Measurements from ENCODE around the gene PET100. TPM values are rescaled to one million over a fixed set of nuclear protein-coding genes. Genes with fewer than 3 reads are reported as not detected.

The PET100 gene
- total RNA-seq, 6 experiments from 2014 or later, result 82.1 to 138 (median 110) TPM

- DNase-seq, result no peak
- Mint-ChIP-seq H3K4me3 (no peak overlapping the region), H3K4me1 (ENCODE audit: low read depth) (0 out of 2 replicates have a peak, but pooled peaks cover 5% of the 10 kb centered on the region), H3K27ac (no peak overlapping the region), H3K9me3 (no peaks in the 10 kb centered on the region), H3K27me3 (ENCODE audit: insufficient read depth) (peaks cover 31% of the 10 kb centered on the region), H3K36me3 (ENCODE audit: low read depth) (no peaks in the 10 kb centered on the region)
- TF ChIP-seq CTCF (IDR thresholded peaks at IDR 0.05), result no peak
Observed at GRCh38 chr19:7661744-7662538, 32.3 kb downstream of the PET100 start.

DNA sequence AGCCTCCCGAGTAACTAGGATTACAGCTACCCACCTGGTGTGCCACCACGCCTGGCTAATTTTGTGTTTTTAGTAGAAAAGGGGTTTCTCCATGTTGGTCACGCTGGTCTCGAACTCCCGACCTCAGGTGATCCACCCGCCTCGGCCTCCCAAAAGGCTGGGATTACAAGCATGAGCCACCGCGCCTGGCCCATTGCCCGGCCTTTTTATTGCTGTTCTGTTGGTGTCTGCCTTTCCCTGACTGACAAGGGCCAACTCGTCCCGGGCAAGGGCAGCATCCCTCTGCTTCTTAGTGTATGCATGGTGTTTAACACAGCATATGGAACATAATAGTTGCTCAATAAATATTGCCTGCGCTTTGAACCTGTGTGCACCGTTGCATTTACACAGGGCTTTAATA is 33.1 kb downstream of the PET100 start:
- no peaks in the 10 kb centered on the region for H3K9me3 Mint-ChIP-seq
- H3K4me1 Mint-ChIP-seq (ENCODE audit: low read depth), result 0 out of 2 replicates have a peak, but pooled peaks cover 5% of the 10 kb centered on the region
- no peaks in the 10 kb centered on the region for H3K36me3 Mint-ChIP-seq (ENCODE audit: low read depth)
- no peak overlapping the region for H3K27ac Mint-ChIP-seq
- TF ChIP-seq CTCF (IDR thresholded peaks at IDR 0.05), result no peak
- no peak overlapping the region for H3K4me3 Mint-ChIP-seq
- H3K27me3 Mint-ChIP-seq (ENCODE audit: insufficient read depth), result peaks cover 25% of the 10 kb centered on the region
- DNase-seq, result no peak

DNA sequence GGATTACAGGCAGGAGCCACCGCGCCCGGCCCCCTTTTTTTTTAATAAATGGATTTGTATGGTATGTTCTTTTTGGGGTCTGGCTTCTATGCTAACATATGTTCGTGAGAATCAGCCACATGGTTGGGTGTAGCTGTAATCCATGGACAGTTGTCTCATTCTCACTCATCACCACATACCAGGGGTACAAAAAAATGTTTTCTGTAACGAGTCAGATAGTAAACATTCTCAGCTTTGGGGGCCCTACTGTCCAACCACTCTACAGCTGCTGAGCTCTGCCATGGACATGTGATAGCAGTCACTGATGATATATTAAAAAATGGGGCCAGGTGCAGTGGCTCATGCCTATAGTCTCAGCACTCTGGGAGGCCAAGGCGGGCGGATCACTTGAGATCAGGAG is 34.1 kb downstream of the PET100 start:
- Mint-ChIP-seq H3K27me3 (ENCODE audit: insufficient read depth) (peaks cover 25% of the 10 kb centered on the region), H3K27ac (no peak overlapping the region), H3K4me1 (ENCODE audit: low read depth) (0 out of 2 replicates have a peak, but pooled peaks cover 5% of the 10 kb centered on the region), H3K36me3 (ENCODE audit: low read depth) (no peaks in the 10 kb centered on the region), H3K4me3 (no peak overlapping the region), H3K9me3 (no peaks in the 10 kb centered on the region)
- no peak for TF ChIP-seq CTCF (IDR thresholded peaks at IDR 0.05)
- no peak for DNase-seq

- no peak for TF ChIP-seq CTCF (IDR thresholded peaks at IDR 0.05)
- H3K4me1 Mint-ChIP-seq (ENCODE audit: low read depth), result 0 out of 2 replicates have a peak, but pooled peaks cover 5% of the 10 kb centered on the region
- peaks cover 30% of the 10 kb centered on the region for H3K27me3 Mint-ChIP-seq (ENCODE audit: insufficient read depth)
- H3K4me3 Mint-ChIP-seq, result no peak overlapping the region
- H3K27ac Mint-ChIP-seq, result no peak overlapping the region
- H3K36me3 Mint-ChIP-seq (ENCODE audit: low read depth), result no peaks in the 10 kb centered on the region
- DNase-seq, result peak; percentile 11
- no peaks in the 10 kb centered on the region for H3K9me3 Mint-ChIP-seq
Observed at GRCh38 chr19:7665076-7665475, 35.5 kb downstream of the PET100 start.

GRCh38 chr19:7668842-7669241 is 39.2 kb downstream of the PET100 start, which contains the start of gene RETN:
RETN (plus strand) TSS chr19:7669049; CDS start chr19:7669327, 278 bp downstream.
- H3K4me1 Mint-ChIP-seq (ENCODE audit: low read depth), result 0 out of 2 replicates have a peak, but pooled peaks cover 5% of the 10 kb centered on the region
- no peak within 1 kb of the TSS for H3K4me3 Mint-ChIP-seq
- peaks cover 1% of the 10 kb centered on the region for H3K36me3 Mint-ChIP-seq (ENCODE audit: low read depth)
- H3K27me3 Mint-ChIP-seq (ENCODE audit: insufficient read depth), result peaks cover 21% of the 10 kb centered on the region
- H3K9me3 Mint-ChIP-seq, result peaks cover 2% of the 10 kb centered on the region; the same call in 1 of the 2 replicates
- no peak for DNase-seq
- TF ChIP-seq CTCF (IDR thresholded peaks at IDR 0.05), result no peak
- H3K27ac Mint-ChIP-seq, result no peak within 1 kb of the TSS
